A549 treated with CORT108297 at 1 μM for 4 hours (cell line): ENCODE results near the gene HP1BP3. TPM values are rescaled to one million over a fixed set of nuclear protein-coding genes. Genes with fewer than 3 reads are reported as not detected.

Source experiments
- total RNA-seq: library from RNA; stranded (reverse); fragments of 200-300 nt; extraction: Qiagen RNA extraction; gene quantifications from 5 replicates; pipeline ENCODE4 v1.2.3, GENCODE V29; 2022

Gene HP1BP3, protein sequence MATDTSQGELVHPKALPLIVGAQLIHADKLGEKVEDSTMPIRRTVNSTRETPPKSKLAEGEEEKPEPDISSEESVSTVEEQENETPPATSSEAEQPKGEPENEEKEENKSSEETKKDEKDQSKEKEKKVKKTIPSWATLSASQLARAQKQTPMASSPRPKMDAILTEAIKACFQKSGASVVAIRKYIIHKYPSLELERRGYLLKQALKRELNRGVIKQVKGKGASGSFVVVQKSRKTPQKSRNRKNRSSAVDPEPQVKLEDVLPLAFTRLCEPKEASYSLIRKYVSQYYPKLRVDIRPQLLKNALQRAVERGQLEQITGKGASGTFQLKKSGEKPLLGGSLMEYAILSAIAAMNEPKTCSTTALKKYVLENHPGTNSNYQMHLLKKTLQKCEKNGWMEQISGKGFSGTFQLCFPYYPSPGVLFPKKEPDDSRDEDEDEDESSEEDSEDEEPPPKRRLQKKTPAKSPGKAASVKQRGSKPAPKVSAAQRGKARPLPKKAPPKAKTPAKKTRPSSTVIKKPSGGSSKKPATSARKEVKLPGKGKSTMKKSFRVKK
- 87.7 to 154 TPM (median 115 TPM) in 5 replicates for total RNA-seq

DNA sequence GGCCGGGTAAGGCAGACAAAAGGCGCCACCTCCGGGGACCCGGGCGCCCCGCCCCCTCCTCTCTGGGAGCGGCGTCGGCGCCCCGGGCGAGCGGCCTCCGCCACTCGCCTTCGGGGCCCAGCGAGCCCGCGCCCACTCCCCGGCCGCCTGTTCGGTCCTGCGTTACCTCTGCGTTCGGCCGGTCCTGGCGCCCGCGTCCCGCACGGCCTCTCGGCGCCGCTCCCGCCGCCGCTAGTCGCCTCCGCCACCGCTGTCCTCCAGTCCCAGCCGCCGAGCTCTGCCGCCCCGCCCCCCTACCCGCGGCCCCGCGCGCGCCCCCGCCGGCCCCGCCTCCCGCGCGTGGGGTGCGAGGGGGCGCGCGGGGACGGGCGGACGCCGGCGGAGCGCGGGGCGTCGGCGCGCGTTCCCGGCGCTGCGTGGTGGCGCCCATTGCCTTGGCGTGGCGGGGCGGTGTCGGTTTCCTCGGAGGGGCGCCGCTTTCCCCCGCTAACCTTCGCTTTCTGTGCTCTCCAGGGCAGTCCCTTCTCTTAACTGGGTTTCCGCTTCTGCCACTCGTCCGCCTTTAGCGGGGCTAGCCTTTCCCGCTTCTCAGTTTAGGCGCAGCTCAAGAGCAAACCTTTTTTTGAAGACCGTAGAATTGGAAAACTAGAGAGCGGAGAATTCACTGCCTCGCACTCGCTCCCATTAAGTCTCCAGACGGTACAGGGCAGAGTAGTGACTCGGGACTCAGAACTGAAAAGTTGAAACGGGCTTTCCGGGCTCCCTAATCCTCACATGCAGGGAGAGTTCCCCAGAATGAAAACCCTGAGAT lies at the start of gene HP1BP3:
HP1BP3 (minus strand) TSS at position 279 of the 811 bp plus-strand sequence. CDS start 6,867 bp downstream, outside the sequence.

DNA sequence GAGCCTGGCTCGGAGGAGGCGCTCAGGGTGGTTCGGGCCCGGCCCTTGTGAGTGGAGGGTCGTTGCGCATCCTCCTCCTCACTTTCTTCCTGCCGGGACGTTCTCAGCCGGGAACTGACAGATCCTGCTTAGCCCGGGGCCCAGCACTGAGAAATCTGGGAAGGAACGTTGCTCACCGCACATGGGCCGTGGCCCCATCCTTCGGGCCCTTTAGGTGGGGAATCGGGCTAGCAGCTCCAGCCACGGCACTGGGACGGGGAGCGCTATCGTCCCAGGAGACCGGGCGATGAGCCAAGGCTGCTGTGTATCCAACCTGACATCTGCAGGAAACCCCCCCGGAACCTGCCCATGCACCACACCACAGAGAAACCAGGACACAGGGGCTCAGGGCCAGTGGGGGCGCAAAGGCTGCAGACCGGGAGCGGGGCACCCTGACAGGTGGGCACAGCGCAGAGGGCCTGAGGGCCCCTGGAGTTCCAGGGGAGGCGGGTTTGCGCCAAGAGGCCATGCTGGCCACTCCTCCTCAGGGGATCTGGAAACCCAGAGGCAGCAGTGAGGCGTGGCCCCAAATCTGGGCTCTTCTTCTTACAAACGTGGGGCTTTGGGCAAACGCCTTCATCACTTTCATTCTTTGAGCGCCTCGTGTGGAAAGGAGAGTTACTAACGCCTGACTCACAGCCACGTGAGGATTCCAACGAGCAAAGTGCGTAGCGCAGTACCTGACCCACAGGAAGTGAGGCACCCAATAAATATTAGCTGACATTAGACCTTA lies 54.3 kb downstream of the HP1BP3 start, which contains the start of gene SH2D5:
SH2D5 (minus strand) TSS at position 116 of the 772 bp plus-strand sequence. CDS start 4,659 bp downstream, outside the sequence.

DNA sequence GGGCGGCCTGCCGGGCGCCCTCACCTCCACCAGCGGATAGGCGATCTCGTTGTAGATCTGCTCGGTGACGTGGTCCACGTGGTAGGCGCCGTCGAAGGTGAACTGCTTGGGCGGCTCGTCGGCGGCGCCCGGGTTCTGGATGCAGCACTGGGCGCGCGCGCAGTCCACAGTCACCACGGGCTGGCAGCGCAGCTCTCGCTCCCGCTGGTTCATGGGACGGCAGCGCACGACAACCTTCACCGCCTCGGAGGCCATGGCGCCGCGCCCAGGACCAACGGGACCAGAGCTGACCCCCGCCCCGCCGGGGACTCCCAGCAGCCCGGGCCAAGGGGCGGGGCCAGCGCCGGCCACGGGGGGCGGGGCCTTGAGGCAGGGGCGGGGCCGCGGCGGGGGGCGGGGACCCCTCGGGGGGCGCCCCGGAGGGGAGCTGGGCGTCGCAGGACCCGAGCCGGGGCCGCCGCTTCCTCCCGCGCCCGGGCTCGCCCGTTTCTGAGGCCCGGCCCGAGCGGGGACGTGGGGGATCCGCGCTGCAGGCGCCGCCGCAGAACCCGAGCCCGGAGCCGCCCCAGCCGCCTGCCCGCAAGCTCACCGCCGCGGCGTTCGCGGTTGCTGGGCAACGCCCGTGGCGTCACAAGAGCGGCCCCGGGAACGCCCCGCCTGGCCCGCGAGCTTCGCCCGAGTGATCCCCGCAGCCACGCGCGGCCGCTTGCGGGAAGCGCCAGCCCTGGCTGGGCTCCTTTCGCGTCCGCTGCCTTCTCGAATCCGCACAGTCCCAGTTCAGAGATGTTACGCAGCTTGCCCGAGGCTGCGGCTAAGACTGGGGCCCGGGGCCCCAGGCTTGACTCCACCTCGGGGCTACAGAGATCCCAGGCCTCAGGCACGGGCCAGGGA lies 69.4 kb downstream of the HP1BP3 start, which contains the start of gene KIF17:
KIF17 (minus strand) TSS at position 556 of the 891 bp plus-strand sequence; CDS start at position 255, 301 bp downstream.

Other genes starting within 250 kb of the HP1BP3 start
- 3.3 to 5.9 TPM (median 5.4 TPM) in 5 replicates for gene FAM43B, start 234.7 kb downstream of the HP1BP3 start, total RNA-seq
- 33.9 to 42.8 TPM (median 35.8 TPM) in 5 replicates for gene CDA, start 198.2 kb downstream of the HP1BP3 start, total RNA-seq
- gene PINK1, start 153.8 kb downstream of the HP1BP3 start, total RNA-seq = 27.5 to 41.2 TPM (median 38.8 TPM) in 5 replicates
- gene DDOST, start 125.9 kb downstream of the HP1BP3 start, total RNA-seq = 185 to 214 TPM (median 211 TPM) in 5 replicates
- 1.1 to 1.6 TPM (median 1.5 TPM) in 5 replicates for gene KIF17, start 69.3 kb downstream of the HP1BP3 start, total RNA-seq
- 12.7 to 18.8 TPM (median 17.1 TPM) in 5 replicates for gene SH2D5, start 54.6 kb downstream of the HP1BP3 start, total RNA-seq